DMS53 treated with DMSO at 0.1 percent for 48 hours (cell line): ENCODE results near the gene KANSL2.
A peak's percentile ranks its signal among the peaks of the same experiment; 100 is the strongest.
"Not testable (repeated sequence)": the region's sequence is repeated elsewhere in the genome, so short reads cannot be mapped to it uniquely, and the experiment has no call there.

ENCODE experiments used
- DNase-seq: peaks from one replicate; lab custom pipeline; 2025; ENCODE audit not compliant: unreplicated experiment; lab: John Stamatoyannopoulos, UW

Gene KANSL2

DNA sequence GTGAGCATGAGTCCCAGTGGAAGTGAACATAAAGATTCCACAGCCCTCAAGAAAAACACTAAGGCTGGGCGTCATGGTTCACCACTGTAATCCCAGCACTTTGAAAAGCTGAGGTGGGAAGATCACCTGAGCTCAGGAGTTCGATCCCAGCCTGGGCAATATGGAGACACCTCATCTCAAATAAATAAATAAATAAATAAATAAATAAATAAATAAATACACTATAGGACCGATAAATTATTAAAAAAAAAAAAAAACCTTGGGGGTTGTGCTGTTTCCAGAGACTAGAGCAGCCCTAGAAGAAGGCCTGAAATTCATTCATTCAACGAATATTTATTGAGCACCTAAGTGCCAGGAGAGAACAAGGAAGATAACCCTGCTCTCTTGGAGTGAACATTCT, 1.5 kb upstream of the KANSL2 start:
- DNase-seq = no peak

DNA sequence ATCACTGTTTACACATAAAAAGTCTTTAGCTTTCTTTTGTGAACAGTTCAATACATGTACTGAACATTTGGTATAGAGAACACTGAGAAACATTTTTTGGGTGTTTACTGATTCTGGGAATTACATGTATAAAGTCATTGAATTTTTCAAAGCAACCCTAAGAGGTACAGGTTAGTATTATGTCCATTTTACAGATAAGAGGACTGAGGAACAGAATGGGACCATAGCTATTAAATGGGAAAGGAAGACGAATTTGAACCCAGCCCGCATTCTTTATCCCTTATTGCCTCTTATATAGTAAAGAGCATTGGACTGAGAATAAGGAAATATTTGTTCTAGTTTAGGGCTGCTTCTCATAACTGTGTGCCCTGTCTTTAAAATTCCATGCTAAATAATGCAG, 889 bp upstream of the KANSL2 start:
- no peak for DNase-seq

DNA sequence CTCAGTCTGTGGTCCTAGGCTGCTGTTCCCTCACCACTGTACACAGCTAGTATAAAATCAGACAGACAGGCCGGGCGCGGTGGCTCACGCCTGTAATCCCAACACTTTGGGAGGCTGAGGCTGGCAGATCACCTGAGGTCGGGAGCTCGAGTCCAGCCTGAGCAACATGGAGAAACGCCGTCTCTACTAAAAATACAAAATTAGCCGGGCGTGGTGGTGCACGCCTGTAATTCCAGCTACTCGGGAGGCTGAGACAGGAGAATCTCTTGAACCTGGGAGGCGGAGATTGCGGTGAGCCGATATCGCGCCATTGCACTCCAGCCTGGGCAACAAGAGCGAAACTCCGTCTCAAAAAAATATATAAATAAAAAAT, 481 bp upstream of the KANSL2 start:
- not testable (repeated sequence) for DNase-seq

DNA sequence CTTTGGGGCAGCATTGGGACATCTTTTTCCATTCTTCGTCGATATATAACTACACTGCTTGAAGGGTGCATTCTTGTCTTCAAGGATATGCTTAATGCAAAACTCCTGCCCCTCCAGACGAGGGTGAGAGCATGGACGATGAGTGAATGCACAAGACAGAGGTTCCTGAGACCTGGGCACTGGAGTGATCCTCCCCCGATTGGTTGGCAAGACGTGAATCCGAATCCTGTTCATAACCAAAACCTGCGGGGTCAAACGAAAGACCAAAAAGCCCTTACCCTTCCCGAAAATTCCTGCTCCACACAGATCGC, 684 bp downstream of the KANSL2 start:
- no peak for DNase-seq

DNA sequence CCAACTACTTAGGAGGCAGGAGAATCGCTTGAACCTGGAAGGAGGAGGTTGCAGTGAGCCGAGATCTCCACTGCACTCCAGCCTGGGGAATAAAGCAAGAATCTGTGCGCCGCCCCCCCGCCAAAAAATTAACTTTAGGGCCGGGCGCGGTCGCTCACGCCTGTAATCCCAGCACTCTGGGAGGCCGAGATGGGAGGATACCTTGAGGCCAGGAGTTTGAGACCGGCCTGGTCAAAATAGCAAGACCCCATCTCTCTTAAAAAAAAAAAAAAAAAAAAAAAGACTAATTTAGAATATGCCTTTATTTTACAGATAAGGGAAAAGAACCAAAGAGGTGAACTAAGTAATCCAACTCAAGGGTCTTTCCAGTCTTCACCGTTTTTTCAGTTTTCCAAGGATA, 1.2 kb downstream of the KANSL2 start:
- no peak for DNase-seq

DNA sequence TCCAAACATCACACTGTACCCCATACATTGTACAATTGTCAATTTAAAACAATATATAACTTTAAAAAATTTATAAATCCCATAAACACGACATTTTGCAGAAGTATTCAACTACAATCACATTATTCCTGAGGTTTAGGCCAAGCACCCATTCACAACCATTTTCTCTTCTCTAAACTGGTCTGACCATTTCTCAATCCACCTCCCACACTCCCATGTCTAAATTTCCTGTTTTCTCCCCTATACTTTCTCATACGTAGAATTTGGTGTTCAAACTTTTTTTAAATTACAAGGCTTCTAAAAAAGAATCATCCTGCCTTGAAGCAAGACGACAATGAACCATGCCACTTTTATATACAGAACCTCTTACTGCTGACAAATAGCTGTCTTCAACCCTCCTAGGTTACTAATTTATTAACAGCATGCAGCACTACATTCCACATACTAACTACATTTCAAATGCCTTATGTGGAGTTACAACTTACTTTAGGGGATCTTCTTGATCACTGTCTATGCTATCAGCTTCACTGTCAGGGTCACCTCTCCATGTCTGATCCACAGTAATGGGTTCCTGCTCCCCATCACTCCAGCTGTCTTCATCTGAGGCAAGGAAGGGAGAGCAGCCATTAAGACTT, 3.4 kb downstream of the KANSL2 start:
- DNase-seq = no peak

DNA sequence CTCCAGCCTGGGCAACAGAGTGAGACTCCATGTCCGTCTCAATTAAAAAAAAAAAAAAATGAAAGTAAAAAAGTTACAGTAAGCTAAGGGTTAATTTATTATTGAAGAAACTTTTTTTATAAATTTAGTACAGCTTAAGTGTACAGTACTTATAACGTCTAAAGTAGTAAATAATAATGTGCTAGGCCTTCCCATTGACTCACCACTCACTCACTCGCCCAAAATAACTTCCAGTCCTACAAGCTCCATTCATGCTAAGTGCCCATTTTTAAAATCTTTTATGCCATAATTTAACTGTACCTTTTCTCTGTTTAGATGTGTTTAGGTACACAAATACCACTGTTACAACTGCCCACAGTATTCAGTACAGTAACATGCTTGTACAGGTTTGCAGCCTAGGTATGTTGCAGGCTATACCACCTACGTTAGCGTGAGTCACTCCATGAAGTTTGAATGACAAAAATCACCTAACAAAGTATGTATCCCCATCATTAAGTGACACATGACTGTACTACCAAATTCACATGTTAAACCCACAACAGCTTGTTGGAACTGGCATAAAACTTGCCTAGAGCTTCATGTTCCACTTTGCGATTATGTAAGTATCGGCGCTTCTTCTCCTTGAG, 10.7 kb downstream of the KANSL2 start:
- DNase-seq = no peak

DNA sequence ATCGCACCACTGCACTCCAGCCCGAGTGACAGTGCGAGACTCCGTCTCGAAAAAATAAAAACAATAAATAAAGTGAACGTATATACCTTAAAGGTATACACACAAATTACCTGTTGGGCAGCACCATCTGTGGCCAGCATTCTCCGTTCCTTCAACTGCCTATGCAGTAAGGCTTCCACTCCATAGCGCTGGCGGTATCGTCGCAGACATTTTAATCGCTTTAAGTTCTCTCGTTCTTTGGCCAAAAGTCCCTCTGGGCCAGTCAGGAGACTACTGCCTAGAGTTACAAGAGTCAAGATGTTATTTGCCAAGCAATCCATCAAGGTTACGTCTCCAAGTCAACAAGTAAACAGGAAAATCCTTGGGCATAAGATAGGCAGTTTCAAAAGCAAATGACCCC, 13.0 kb downstream of the KANSL2 start:
- no peak for DNase-seq

DNA sequence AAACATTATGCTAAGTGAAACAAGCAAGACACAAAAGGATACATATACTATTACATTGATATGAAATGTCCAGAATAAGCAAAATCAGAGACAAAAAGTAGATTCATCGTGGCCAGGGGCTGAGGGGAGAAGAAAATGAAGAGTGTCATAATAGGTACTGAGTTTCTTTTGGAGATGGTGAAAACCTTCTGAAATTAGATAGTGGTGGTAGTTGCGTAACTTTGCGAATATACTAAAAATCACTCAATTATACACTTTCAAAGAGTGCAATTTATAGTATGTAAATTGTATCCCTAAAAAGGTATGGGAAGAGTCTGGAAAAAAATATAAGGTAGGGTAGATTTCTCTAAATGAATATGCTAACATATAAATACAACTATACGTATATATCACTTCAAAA, 22.2 kb downstream of the KANSL2 start:
- DNase-seq = no peak

DNA sequence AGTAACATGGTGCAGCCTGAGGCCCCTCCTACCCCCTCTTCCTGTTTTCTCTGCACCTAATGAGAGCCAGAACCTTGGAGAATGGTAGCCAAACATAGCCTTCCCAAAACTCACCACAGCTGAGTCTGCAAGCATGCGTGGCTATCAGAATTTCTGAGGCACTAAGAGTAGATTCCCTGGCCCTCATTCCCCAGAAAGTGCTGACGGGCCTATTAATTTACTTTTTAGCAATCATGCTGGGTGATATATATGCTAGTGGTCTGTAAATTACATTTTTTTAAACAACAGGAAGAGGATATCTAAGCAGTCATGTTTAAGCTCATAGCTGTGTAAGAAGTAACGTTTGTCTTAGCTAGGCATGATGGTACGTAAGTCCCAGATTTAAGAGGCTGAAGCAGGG, 30.4 kb downstream of the KANSL2 start:
- no peak for DNase-seq

DNA sequence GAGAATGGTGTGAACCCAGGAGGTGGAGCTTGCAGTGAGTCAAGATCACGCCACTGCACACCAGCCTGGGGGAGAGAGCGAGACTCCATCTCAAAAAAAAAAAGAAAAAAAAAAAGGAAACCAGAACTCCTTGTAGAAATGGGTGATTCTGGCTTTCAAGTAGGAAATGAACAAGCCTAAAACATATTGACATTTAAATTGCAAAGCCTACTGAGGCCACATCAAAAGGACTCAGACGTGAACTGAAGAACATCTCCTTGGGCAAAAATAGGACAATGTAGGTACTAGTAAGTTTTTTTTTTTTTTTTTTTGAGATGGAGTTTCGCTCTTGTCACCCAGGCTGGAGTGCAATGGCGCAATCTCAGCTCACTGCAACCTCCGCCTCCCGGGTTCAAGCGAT, 36.7 kb downstream of the KANSL2 start:
- not testable (repeated sequence) for DNase-seq

DNA sequence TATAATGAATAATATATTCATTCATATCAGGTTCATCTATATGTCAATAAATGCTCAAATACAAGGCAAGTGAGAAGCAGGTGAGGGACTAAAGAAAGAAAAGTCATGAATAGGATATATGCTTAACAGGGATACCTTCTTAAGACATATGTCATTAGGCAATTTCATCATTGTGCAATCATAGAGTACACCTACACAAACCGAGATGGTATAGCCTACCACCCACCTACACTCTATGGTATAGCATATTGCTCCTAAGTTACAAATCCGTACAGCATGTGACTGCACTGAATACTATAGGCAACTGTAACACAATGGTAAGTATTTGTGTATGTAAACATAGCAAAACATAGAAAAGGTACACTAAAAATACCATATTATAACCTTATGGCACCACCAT, 39.0 kb downstream of the KANSL2 start:
- DNase-seq = no peak

DNA sequence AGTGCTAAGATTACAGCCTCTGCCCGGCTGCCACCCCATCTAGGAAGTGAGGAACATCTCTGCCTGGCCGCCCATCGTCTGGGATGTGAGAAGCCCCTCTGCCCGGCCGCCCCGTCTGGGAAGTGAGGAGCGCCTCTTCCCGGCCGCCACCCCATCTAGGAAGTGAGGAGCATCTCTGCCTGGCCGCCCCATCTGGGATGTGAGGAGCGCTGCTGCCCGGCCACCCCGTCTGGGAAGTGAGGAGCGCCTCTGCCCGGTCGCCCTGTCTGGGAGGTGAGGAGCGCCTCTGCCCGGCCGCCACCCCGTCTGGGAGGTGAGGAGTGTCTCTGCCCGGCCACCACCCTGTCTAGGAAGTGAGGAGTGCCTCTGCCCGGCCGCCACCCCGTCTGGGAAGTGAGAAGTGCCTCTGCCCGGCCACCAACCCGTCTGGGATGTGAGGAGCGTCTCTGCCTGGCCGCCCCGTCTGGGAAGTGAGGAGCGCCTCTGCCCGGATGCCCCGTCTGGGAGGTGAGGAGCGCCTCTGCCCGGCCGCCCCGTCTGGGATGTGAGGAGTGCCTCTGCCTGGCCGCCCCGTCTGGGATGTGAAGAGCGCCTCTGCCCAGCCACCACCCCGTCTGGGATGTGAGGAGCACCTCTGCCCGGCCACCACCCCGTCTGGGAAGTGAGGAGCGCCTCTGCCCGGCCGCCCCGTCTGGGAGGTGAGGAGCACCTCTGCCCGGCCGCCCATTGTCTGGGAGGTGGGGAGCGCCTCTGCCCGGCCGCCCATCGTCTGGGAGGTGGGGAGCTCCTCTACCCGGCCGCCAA, 40.1 kb downstream of the KANSL2 start:
- not testable (repeated sequence) for DNase-seq

DNA sequence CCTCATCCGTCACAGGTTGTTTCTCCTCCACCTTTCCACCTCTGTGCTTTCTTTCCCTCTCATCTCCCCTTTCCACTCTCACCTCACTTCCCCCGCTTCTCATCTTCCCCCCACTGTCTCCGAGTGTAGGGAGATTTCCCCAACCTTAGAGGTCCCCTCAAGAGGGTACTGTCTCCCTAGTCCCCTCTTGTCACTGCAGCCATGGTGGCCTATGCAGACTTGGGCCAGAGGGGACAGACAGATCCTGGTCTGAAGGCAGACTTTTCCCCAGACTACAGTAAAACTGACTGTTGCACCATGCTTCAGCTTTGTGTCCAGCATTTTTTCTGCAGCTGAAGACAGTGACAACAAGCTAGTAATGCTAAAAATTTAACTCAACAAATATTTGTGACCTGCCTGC, 41.2 kb downstream of the KANSL2 start:
- DNase-seq = no peak

DNA sequence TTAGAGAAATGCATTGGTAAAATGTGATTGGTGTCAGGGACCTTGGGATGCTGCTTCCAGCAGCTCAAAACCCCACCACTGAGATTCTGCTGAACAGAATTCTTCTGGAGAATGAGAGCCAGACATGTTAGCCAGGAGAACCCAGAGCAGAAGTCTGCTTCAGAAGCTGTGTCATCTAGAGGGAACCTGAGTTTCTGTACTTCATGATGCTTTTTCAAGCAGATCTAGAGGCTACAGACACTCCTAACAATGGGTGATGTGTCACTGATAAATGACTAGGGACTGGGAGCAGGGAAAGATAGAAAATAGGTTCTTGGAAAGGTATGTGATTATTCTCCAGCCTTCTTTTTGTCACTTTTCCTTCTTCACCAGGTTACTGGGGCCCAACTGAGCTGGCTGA, 41.6 kb downstream of the KANSL2 start:
- no peak for DNase-seq

DNA sequence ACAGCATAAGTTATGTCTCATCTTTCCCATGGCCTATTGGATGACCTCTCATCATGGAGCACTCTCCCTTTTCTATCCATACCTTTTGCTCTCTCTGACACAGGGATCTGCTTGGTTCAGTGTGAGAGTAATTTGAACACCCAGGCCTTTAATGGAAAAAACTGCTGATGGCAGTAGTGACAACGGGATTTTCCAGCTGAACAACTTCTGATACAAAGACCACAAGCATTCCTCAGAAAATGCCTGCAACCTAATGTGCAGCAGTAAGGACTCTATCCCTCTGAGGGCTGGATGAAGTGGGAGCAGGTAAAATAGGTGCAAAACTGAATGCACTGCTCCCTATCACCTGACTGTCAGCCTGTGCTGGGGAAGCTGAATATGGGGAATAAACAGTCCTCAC, 51.0 kb downstream of the KANSL2 start:
- no peak for DNase-seq

DNA sequence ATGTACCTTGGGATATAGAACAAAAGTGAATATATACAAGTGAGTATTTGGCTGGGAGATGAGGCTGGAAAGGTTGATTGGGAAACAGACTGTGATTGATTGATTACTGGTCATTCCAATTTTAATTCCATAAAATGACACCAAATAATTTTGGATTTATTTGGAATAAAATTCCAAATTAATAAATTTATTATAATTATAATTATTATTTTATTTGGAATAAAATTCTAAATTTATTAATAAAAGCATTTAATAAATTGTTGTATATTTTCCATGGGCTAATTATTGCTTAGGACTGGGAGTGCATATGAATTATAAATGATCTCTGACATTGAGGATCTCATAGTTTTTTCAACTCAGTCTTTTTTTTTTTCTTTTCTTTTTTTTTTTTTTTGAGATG, 51.7 kb downstream of the KANSL2 start:
- DNase-seq = no peak

DNA sequence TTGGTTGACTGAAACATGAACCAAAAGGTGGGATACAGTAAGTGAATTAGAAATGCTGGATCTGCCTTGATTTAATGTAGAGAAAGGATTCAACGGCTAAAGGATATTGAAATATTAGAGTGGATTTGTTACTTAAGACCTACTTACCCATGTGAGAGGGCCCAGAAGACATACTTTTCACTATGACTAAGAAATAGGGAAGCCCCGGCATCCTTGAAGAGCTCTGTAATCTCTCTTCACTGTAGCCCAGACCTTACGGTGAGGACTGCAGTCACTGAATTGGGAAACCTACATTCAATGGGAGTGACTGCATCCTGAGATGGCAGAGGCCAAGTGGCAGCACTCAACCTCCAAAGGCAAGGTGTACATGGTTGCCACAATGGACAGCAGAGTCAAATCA, 52.5 kb downstream of the KANSL2 start:
- DNase-seq = no peak

DNA sequence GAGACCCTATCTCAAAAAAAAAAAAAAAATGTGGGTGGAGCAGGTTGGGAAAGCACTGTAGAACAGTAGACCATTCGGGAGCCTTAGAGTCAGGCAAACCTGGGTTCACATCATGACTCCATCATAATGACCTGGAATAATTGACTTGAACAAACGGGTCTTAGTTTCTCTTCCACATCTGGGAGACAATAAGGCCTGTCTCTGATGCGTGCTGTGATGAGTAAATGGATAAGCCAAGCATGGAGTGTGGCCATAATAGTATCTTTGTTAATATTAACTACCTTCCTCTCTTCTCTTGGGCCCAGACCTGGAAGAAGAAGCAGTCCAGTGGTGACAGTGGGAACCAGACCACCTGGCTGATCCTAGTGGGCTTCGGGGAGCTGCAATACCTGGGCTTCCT, 54.5 kb downstream of the KANSL2 start:
- DNase-seq = no peak

DNA sequence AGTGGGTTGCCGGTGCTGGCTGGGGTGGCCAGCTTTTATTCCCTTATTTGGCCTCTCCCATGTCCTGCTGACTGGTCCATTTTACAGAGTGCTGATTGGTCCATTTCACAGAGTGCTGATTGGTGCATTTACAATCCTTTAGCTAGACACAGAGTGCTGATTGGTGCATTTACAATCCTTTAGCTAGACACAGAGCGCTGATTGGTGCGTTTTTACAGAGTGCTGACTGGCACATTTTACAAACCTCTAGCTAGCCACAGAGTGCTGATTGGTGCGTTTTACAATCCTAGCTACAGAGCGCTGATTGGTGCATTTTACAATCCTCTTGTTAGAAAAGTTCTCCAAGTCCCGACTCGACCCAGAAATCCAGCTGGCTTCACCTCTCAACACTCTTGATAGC, 59.0 kb downstream of the KANSL2 start:
- not testable (repeated sequence) for DNase-seq

DNA sequence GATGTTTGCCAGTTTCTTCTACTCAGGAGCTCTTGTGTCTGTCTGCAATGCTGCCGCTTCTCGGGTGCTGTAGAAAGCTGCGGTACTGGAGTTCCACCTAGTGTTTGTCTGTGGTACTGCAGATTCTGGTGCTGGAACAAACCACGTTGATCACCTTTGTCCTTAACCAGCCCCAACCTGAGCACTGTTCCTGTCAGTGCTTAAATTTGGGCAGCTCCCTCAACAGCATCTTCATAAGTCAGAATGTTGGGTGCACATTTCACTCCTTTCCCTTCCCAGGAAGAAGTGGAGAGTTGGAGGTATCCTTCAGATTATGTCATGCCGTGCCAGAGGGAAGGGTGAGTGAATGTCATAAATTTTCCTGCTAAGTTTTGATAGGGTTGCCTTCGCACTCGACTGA, 63.5 kb downstream of the KANSL2 start:
- DNase-seq = peak; percentile 83

DNA sequence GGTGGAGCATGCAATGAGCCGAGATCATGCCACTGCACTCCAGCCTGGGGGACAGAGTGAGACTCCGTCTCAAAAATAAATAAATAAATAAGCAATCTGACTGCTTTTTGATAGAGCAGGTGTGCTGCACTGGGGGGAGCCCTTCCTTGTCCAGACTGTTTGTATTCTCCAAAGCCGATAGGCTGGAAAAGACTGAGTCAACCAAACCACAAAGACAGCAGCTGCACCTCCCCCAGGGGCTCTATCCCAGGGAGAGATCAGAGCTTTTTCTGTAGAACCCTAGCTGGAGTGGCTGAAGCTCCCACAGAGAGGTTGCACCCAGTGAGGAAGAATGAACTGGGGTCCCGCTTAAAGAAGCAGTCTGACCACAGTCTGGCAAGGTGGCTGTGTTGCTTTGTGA, 66.4 kb downstream of the KANSL2 start:
- DNase-seq = no peak

DNA sequence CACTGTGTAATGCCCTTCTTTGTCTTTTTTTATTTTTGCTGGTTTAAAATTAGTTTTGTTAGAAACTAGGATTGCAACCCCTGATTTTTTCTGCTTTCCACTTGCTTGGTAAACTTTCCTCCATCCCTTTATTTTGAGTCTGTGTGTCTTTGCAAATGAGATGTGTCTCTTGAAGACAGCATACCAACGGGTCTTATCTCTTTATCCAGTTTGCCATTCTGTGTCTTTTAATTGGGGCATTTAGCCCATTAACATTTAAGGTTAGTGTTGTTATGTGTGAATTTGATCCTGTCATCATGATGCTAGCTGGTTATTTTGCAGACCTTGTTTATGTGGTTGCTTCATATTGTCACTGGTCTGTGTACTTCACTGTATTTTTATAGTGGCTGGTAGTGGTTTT, 68.7 kb downstream of the KANSL2 start:
- DNase-seq = no peak
